A673 (cell line): Measurements from ENCODE around the gene SEL1L. TPM values are rescaled to one million over a fixed set of nuclear protein-coding genes. Genes with fewer than 3 reads are reported as not detected.

Experiments used
- BruUV-seq: library from RNA; stranded (reverse); fragments of 400-500 nt; replicated peaks from 2 replicates; lab custom pipeline; 2021; lab: Mats Ljungman, UMichigan
- CTCF ChIA-PET: fragments of 300-600 bp; sonication (Branson Sonifier 250); formaldehyde crosslinking; loops from one replicate; lab custom pipeline; 2022; ENCODE audit warnings: antibody characterized with exemption; lab: Charles Lee
- POLR2A ChIA-PET: fragments of 300-600 bp; sonication (Branson Sonifier 250); formaldehyde crosslinking; loops from one replicate; lab custom pipeline; 2022; ENCODE audit warnings: antibody characterized with exemption; ENCODE audit not compliant: low non-redundant PET; lab: Charles Lee
- DNase-seq: peaks from one replicate; pipeline ENCODE4 v3.0.0-alpha.2; 2015; ENCODE audit warnings: low spot score
- H3K27ac ChIP-seq: fragments of 200-600 bp; sonication (generic); 2 replicates; pipeline ENCODE4 v1.5.1; 2016; ENCODE audit warnings: mixed run types, low read depth, mild to moderate bottlenecking, mixed read lengths, antibody characterized with exemption, low read length; ENCODE audit not compliant: poor library complexity, severe bottlenecking
- H3K27me3 ChIP-seq: fragments of 200-600 bp; sonication (generic); replicated peaks from 2 replicates; pipeline ENCODE4 v1.6.1; 2017; ENCODE audit warnings: mixed run types, low read depth, mild to moderate bottlenecking, mixed read lengths, antibody characterized with exemption, low read length; ENCODE audit not compliant: insufficient read depth, poor library complexity
- H3K36me3 ChIP-seq: fragments of 200-600 bp; sonication (generic); 2 replicates; pipeline ENCODE4 v1.6.1; 2016; ENCODE audit warnings: mixed run types, mild to moderate bottlenecking, mixed read lengths, antibody characterized with exemption, low read length; ENCODE audit not compliant: insufficient read depth, poor library complexity, severe bottlenecking
- H3K4me1 ChIP-seq: fragments of 200-600 bp; sonication (generic); 2 replicates; pipeline ENCODE4 v1.6.1; 2017; ENCODE audit warnings: mixed run types, mild to moderate bottlenecking, mixed read lengths, antibody characterized with exemption, low read length; ENCODE audit not compliant: insufficient read depth, poor library complexity, severe bottlenecking
- H3K4me3 ChIP-seq: fragments of 200-600 bp; sonication (generic); 2 replicates; pipeline ENCODE4 v1.5.1; 2016; ENCODE audit warnings: low read depth, mixed run types, mild to moderate bottlenecking, mixed read lengths, low read length; ENCODE audit not compliant: poor library complexity, severe bottlenecking
- H3K9me3 ChIP-seq: fragments of 200-600 bp; sonication (generic); 2 replicates; pipeline ENCODE4 v1.6.1; 2016; ENCODE audit warnings: mixed run types, low read depth, mild to moderate bottlenecking, mixed read lengths, antibody characterized with exemption, low read length; ENCODE audit not compliant: poor library complexity, severe bottlenecking
- CTCF ChIP-seq: fragments of 300-800, 200-600 bp; sonication (generic); conservative IDR thresholded peaks from 2 replicates; pipeline ENCODE4 v1.5.1; 2017; ENCODE audit warnings: low read depth, mild to moderate bottlenecking, antibody characterized with exemption, low read length, moderate library complexity, mixed read lengths
- EZH2 ChIP-seq: fragments of 200-600 bp; sonication (generic); IDR thresholded peaks from 2 replicates; pipeline ENCODE4 v1.6.1; 2017; ENCODE audit warnings: borderline replicate concordance, low read depth, mild to moderate bottlenecking, mixed read lengths, antibody characterized with exemption, low read length; ENCODE audit not compliant: poor library complexity, severe bottlenecking
- intact Hi-C: fragments of 100-400 bp; cut with micrococcal nuclease; formaldehyde crosslinking; loops from one replicate; pipeline ENCODE4 v1.10.0; 2022; ENCODE audit not compliant: unreplicated experiment
- total RNA-seq: library from RNA; stranded (reverse); gene quantifications from 2 replicates; pipeline ENCODE4 v1.2.3, GENCODE V29; 2021

SEL1L gene
- total RNA-seq, 1 experiment from 2014 or later: 52.5 TPM

- Histone ChIP-seq H3K4me3 (no peak overlapping the region), H3K27ac (no peak overlapping the region), H3K36me3 (no peaks in the 10 kb centered on the region), H3K4me1 (no peaks in the 10 kb centered on the region), H3K9me3 (no peaks in the 10 kb centered on the region), H3K27me3 (no peaks in the 10 kb centered on the region)
- intact Hi-C loops: no loop called here
- BruUV-seq: no TSS peak
- ChIA-PET CTCF (no interaction called here), POLR2A (interaction anchor here (0.6 kb wide), 1 partner anchor 8 kb away, joined by 3 read pairs; no protein-coding TSS in a partner anchor)
- no peak for DNase-seq
- TF ChIP-seq EZH2 (no peak), CTCF (no peak)
Observed at GRCh38 chr14:81458352-81458751, 75.3 kb downstream of the SEL1L start.

GRCh38 chr14:81455390-81455789 is 78.3 kb downstream of the SEL1L start:
- CTCF ChIA-PET: interaction anchor here (1.3 kb wide), 1 partner anchor 187 kb away, joined by 4 read pairs; no protein-coding TSS in a partner anchor

GRCh38 chr14:81454572-81455218 is 79.0 kb downstream of the SEL1L start:
- Histone ChIP-seq H3K4me3 (no peak overlapping the region), H3K4me1 (no peaks in the 10 kb centered on the region), H3K36me3 (no peaks in the 10 kb centered on the region), H3K27ac (no peak overlapping the region), H3K27me3 (no peaks in the 10 kb centered on the region), H3K9me3 (no peaks in the 10 kb centered on the region)
- intact Hi-C loops: no loop called here
- DNase-seq: no peak
- POLR2A ChIA-PET: no interaction called here
- TF ChIP-seq EZH2: no peak
- TF ChIP-seq CTCF: no peak
- CTCF ChIA-PET: interaction anchor here (1.3 kb wide), 1 partner anchor 186 kb away, joined by 4 read pairs; no protein-coding TSS in a partner anchor
- no TSS peak for BruUV-seq

More at GRCh38 chr14:81455390-81455789, 78.3 kb downstream of the SEL1L start:
- intact Hi-C loops: no loop called here
- H3K27ac ChIP-seq: no peak overlapping the region
- H3K9me3 ChIP-seq: no peaks in the 10 kb centered on the region
- BruUV-seq: no TSS peak
- POLR2A ChIA-PET: no interaction called here
- peak; percentile 44 for DNase-seq
- H3K4me3 ChIP-seq: no peak overlapping the region
- no peak for TF ChIP-seq CTCF
- no peak for TF ChIP-seq EZH2
- H3K4me1 ChIP-seq: no peaks in the 10 kb centered on the region
- H3K36me3 ChIP-seq: no peaks in the 10 kb centered on the region
- no peaks in the 10 kb centered on the region for H3K27me3 ChIP-seq
